NCI-H2196 treated with DMSO at 0.1 percent for 48 hours (cell line): ENCODE measurements around the gene ADAT3.

Experiments
- DNase-seq: peaks from one replicate; lab custom pipeline; 2025; ENCODE audit not compliant: unreplicated experiment; lab: John Stamatoyannopoulos, UW

The ADAT3 gene

GRCh38 chr19:1955171-1956121 is 50.2 kb downstream of the ADAT3 start:
- DNase-seq: no peak

GRCh38 chr19:1956122-1956494 is 50.9 kb downstream of the ADAT3 start:
- no peak for DNase-seq

- no peak for DNase-seq
These were observed 51.8 kb downstream of the ADAT3 start for GRCh38 chr19:1956868-1957492.

GRCh38 chr19:1957562-1958248 is 52.5 kb downstream of the ADAT3 start:
- DNase-seq: no peak

- DNase-seq: no peak
These were observed 54.9 kb downstream of the ADAT3 start for GRCh38 chr19:1959928-1960589.

- no peak for DNase-seq
These were observed 56.0 kb downstream of the ADAT3 start for GRCh38 chr19:1961000-1961883.

GRCh38 chr19:1962674-1963073 is 57.5 kb downstream of the ADAT3 start:
- DNase-seq: no peak
